Dermis microvascular lymphatic vessel endothelial cell (primary cell): ENCODE results near the gene EFR3B. TPM values are rescaled to one million over a fixed set of nuclear protein-coding genes. Genes with fewer than 3 reads are reported as not detected.
"Not testable (repeated sequence)": the region's sequence is repeated elsewhere in the genome, so short reads cannot be mapped to it uniquely, and the experiment has no call there.

Experiments used
- DNase-seq, 2 donors: peaks; one replicate each; pipeline versions ENCODE4 v3.0.0 to v3.0.0-alpha.2; 2010; ENCODE audit warnings: low read depth in 2 of 2
- total RNA-seq: library from RNA; depleted of rRNA; stranded (reverse); fragments of >200 nt; gene quantifications from 2 replicates; pipeline ENCODE4 v1.2.1, GENCODE V29; 2014

EFR3B gene
- 0.39 and 0.51 TPM in 2 replicates for total RNA-seq

DNA sequence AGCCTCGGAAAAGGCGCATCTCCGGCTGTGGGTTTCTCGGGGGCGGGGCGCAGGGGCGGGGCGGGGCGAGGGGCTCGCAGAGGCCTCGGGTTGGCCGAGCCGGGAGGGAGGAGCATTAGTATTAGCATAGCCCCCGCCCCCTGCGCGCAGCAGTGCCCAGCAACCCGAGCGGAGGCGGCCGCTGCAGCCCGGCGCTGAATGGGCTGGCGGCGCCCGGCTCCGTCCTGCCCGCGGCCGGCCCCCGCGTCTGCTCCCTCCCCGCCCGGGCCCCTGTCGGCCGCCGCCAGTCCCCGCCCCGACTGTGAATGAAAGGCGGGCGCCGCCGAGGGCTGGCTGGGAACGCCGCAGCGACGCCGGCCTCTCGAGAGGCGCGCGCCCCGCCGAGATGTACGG lies at the start of gene EFR3B:
Gene EFR3B, plus strand, starts transcription at position 149 of the 393 bp plus-strand sequence. Its CDS starts 237 bp downstream, at position 386.
- peak; percentile 76 to 95 for DNase-seq

- no peak for DNase-seq
Observed at GRCh38 chr2:24993406-24994145, 48.3 kb upstream of the EFR3B start.

- DNase-seq: no peak
Observed at GRCh38 chr2:24994146-24994724, 47.6 kb upstream of the EFR3B start.

GRCh38 chr2:24999097-24999496 lies 42.8 kb upstream of the EFR3B start:
- not testable (repeated sequence) for DNase-seq

DNA sequence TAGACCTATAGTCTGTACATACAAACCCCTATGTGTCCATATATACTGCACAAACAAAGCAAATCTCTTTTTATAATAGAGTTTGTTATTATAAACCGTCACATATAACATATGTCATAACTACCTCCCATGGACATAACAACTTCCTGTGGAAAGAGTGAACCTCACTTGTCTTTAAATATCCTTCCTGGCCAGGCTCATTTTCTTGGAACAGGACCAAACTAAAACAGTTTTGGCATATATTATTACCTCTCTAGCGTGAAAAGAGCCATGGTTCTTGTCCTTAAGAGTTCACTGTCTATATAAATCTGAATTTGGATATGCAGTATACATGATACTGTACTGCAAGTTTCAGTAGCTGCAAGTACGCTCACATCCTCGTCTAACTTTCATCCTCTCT lies 41.8 kb upstream of the EFR3B start:
- DNase-seq: peak; percentile 24 to 46

GRCh38 chr2:25000503-25001324 lies 41.2 kb upstream of the EFR3B start:
- DNase-seq: no peak

DNA sequence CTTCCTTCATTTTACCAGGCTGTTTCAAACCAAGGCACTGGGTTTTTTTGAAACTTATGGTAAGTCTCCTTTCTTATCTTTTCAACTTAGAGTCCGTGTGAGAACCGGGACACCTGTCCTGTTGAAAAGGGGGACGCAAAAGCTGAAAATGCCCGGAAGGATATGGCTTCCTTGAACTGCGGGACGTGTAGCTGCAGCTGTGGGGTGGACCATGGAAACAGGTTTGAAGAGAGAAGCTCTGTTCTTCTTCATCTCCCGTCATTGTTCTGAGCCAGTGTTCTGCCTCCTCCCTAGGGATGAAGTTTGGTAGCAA lies 40.6 kb upstream of the EFR3B start:
- no peak for DNase-seq

- DNase-seq: no peak
Observed at GRCh38 chr2:25002066-25002465, 39.8 kb upstream of the EFR3B start.

- DNase-seq: peak in 1 of 2 donors; percentile 12
Observed at GRCh38 chr2:25009954-25010353, 31.9 kb upstream of the EFR3B start.

DNA sequence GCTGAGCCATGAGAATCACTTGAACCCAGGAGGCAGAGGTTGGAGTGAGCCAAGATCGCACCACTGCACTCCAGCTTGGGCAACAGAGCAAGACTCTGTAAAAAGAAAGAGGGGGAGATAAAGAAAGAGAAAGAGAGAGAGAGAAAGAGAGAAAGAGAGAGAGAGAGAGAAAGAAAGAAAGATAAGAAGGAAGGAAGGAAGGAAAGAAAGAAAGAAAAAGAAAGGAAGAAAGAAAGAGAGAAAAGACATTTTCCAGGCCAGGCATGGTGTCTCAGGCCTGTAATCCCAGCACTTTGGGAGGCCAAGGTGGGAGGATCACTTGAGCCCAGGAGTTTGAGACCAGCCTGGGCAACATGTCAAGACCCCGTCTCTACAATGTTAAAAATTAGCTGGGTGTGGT lies 30.5 kb upstream of the EFR3B start:
- DNase-seq: not testable (repeated sequence)

- DNase-seq: no peak
Observed at GRCh38 chr2:25014631-25015030, 27.2 kb upstream of the EFR3B start.

DNA sequence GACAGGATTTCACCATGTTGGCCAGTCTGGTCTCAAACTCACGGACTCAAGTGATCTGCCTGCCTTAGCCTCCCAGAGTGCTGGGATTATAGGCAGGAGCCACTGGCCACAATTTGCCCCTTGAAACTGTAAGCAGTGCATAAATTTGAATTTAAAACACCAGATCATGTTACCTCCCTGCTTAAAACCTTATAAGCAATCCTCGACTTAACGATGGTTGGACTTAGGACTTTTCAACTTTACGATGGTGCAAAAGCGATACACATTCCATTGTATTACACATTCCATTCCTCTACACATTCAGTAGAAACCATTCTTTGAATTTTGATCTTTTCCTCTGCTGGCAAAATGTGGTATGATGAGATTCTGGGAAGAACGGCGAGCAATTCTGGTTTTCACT lies 23.2 kb upstream of the EFR3B start:
- DNase-seq: no peak

DNA sequence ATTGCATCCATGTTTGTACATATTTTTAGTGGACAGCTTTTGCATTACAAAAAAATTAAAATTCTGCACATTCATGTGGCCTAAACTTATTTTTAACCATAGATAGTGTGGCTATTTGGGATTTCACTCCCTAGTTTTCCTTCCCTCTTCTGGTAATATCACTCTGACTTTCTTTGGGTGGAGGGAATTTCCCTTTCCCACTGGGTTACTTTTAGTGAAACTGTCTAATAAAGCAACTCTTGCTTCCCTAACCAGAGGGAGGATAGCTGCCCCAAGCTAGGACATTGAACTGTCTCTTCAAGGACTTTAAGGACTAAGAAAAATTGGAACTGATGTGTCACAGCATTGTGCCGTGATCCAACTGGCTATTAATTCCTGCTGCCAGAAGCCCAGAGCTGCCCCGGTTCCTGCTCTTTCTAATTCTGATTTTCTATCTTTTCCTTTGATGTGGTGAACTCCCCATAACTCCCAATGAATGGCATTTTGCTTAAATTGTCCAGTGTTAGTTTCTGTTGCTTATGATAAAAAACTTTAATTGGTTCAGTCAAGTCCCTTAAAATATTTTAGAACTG lies 20.0 kb upstream of the EFR3B start:
- no peak for DNase-seq

GRCh38 chr2:25023333-25023732 lies 18.5 kb upstream of the EFR3B start:
- DNase-seq: no peak

DNA sequence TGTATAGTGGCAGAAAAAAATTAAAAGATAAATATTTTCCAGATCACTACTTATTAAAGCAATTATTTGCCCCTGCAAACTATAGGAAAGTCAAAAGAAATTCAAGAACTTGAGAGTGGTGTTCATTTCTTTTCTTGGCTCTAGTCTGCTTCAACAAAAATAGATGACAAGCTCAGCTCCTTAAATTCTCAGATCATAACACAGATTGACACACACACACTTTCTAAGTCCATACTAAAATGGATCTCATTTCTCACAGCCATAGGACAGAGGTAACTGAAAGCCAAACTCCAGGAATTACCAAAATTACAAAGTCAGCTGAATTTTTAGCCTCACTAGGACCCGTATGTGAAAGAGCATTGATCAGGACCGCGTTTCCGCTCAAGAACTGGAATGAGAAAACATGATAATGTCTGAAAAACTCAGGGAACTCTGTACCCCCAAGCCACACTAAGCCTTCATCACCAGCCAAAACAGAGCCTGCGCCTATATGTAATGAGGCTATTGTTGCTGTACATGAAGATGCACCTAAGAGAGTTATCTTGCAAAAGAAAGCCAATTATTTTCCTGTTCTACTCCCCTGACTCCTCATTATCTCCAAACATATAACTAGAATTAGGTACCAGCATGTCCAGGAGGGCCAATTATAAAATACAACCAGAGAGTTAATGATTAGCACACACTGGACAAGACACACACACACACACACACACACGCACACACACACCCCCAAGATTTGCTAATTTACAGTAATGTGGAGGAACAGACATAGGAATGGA lies 16.5 kb upstream of the EFR3B start:
- DNase-seq: no peak

GRCh38 chr2:25026008-25026530 lies 15.8 kb upstream of the EFR3B start:
- no peak for DNase-seq

DNA sequence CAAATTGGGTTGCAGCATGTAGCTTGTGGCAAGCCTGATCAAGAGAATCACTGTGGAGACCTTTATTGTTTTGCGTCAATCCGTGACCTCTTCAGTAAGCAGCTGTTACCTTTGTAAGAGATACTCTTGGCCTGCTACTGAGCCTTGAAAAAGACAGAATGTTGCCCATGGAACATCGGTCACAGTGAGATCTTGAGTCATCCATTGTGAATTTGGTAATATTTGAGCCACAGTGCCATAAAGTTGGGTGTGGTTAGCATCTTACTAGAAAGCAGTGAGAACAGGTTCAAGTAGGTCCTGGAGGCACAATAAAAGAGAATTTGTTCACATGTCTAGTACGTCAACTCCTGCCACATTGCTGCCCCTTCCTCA lies 12.7 kb upstream of the EFR3B start:
- no peak for DNase-seq

DNA sequence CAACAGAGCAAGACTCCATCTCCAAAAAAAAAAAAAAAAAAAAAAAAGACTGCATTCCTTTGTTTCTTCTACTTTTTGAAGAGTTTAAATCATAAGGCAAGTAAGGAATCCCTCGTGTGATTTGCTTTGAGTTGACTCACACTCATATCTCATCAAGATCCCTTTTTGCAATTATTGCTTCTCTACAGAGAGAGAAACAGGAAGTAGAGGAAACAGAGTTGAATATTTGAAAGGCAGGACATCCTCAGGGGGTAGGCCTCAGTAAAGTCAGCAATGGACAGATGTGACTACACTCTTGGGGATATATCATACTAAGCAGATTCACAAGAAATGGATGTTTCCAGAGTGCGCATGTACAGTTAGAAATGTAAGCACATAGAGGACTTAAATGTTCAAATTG lies 11.2 kb upstream of the EFR3B start:
- peak in 1 of 2 donors; percentile 62 for DNase-seq

DNA sequence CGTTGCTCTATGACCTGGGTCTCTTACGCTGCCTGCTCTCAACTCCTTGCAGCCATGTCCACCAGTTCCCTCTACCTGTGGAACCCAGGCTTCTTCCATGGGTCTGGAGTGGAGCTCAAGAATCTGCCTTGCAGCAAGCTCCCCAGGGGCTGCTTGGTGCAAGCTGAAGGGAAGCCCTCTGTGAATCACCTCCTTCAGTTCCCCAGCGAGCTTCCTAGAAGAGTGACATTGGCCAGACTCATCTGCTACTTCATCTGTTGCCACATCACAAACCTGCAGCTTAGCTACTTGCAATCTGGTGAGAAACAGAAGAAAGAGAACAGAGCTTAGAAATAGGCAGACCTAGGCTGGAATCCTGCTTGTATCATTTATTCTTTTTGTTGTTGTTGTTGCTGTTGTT lies 9.8 kb upstream of the EFR3B start:
- no peak for DNase-seq

DNA sequence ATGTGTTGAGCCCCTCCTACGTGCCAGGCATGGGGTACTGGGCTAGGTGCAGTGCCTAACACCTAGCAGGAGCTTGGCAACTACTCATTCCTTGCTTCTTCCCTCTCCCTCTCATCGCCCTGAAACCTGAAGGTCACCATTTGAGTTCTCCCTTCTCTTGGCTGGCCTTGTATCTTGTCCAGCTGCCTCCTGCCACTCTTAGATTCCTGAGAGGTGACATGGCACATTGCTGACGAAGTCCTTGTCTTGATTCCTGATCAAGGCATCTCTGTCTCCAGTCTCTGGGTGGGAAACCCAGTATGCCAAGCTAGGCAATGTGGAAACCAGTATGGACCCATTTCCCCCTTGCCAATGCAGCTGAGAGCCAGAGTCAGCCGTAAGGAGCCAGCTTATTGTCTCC lies 9.0 kb upstream of the EFR3B start:
- DNase-seq: no peak

DNA sequence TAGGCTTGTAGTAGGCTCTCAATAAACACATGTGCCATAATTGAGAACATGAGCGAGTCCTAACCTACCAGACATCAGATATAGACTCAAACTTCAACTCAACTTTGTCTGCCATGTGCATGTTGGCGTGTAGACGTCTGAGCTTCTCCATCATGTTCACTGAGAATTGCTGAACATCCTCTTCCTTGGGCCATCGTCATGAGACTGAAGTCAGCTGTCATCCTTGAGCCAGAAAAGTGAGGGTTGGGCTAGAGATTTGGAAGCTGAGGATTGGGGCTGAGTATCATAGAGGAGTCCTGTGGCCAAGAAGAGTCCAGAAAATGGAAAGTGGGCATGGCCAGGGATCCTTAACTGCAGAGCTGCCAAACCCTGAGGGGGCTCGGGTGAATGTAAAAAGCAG lies 7.8 kb upstream of the EFR3B start:
- DNase-seq: no peak
